ENCODE measurements around the gene CD27.

GRCh38 chr12:6458281-6459003 lies 13.7 kb downstream of the CD27 start:
- TF ChIP-seq, protein P1, sequence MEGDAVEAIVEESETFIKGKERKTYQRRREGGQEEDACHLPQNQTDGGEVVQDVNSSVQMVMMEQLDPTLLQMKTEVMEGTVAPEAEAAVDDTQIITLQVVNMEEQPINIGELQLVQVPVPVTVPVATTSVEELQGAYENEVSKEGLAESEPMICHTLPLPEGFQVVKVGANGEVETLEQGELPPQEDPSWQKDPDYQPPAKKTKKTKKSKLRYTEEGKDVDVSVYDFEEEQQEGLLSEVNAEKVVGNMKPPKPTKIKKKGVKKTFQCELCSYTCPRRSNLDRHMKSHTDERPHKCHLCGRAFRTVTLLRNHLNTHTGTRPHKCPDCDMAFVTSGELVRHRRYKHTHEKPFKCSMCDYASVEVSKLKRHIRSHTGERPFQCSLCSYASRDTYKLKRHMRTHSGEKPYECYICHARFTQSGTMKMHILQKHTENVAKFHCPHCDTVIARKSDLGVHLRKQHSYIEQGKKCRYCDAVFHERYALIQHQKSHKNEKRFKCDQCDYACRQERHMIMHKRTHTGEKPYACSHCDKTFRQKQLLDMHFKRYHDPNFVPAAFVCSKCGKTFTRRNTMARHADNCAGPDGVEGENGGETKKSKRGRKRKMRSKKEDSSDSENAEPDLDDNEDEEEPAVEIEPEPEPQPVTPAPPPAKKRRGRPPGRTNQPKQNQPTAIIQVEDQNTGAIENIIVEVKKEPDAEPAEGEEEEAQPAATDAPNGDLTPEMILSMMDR (IDR thresholded peaks at IDR 0.05): no peak
- TF ChIP-seq POLR2A (IDR thresholded peaks at IDR 0.05): no peak

Data from right lobe of liver (tissue), 4 donors.